ENCODE results near the gene CAMK2N2. TPM values are rescaled to one million over a fixed set of nuclear protein-coding genes. Genes with fewer than 3 reads are reported as not detected.

Gene CAMK2N2
- total and polyA plus RNA-seq, 9 of the 15 experiments (the other 6 are each of a cell fraction or from before 2014, with no cell fraction given), result 0.08 to 0.22 (median 0.11) TPM; not detected in 5

GRCh38 chr3:184298759-184299487 is 37.6 kb upstream of the CAMK2N2 start, which contains the start of gene PSMD2 (continued):
- TF ChIP-seq FOXP4 (CRISPR knock-in tag; IDR thresholded peaks at IDR 0.05; ENCODE audit: borderline replicate concordance), result no peak
- TF ChIP-seq CAMTA2 (CRISPR knock-in tag; conservative IDR thresholded peaks at IDR 0.05), result no peak
- no peak for TF ChIP-seq ZNF3 (CRISPR knock-in tag; IDR thresholded peaks at IDR 0.05)
- TF ChIP-seq MLX (CRISPR knock-in tag; conservative IDR thresholded peaks at IDR 0.05), result no peak
- TF ChIP-seq ZNF589 (CRISPR knock-in tag; IDR thresholded peaks at IDR 0.05; ENCODE audit: low read depth), result no peak
- TF ChIP-seq ZNF507 (tag; conservative IDR thresholded peaks at IDR 0.05), result no peak
- TF ChIP-seq GATAD2A (IDR thresholded peaks at IDR 0.05), result no peak
- TF ChIP-seq DMBX1 (CRISPR knock-in tag; IDR thresholded peaks at IDR 0.05; ENCODE audit: borderline replicate concordance), result no peak
- TF ChIP-seq MCM5 (IDR thresholded peaks at IDR 0.05; ENCODE audit: low read depth), result no peak
- TF ChIP-seq SP1 (CRISPR knock-in tag; IDR thresholded peaks at IDR 0.05), result no peak; the same call in 1 of the 2 replicates
- TF ChIP-seq EGR1 (conservative IDR thresholded peaks at IDR 0.05), result peak; percentile 59
- no peak for TF ChIP-seq ADNP (tag; IDR thresholded peaks at IDR 0.05)
- TF ChIP-seq CHD1 (IDR thresholded peaks at IDR 0.05; ENCODE audit: low read length), result no peak
- peak; percentile 85 for TF ChIP-seq RBBP5 (IDR thresholded peaks at IDR 0.05; ENCODE audit: borderline replicate concordance, insufficient read depth, low read length, poor library complexity, severe bottlenecking)
- no peak for TF ChIP-seq CBX1 (IDR thresholded peaks at IDR 0.05; ENCODE audit: low read depth)
- TF ChIP-seq GTF2E2 (tag; IDR thresholded peaks at IDR 0.05), result no peak
- peak; percentile 12; the same call in 1 of the 2 replicates for TF ChIP-seq CTBP1 (IDR thresholded peaks at IDR 0.05; ENCODE audit: borderline replicate concordance)
- TF ChIP-seq ZNF431 (CRISPR knock-in tag; IDR thresholded peaks at IDR 0.05), result no peak
- TF ChIP-seq, protein P1, sequence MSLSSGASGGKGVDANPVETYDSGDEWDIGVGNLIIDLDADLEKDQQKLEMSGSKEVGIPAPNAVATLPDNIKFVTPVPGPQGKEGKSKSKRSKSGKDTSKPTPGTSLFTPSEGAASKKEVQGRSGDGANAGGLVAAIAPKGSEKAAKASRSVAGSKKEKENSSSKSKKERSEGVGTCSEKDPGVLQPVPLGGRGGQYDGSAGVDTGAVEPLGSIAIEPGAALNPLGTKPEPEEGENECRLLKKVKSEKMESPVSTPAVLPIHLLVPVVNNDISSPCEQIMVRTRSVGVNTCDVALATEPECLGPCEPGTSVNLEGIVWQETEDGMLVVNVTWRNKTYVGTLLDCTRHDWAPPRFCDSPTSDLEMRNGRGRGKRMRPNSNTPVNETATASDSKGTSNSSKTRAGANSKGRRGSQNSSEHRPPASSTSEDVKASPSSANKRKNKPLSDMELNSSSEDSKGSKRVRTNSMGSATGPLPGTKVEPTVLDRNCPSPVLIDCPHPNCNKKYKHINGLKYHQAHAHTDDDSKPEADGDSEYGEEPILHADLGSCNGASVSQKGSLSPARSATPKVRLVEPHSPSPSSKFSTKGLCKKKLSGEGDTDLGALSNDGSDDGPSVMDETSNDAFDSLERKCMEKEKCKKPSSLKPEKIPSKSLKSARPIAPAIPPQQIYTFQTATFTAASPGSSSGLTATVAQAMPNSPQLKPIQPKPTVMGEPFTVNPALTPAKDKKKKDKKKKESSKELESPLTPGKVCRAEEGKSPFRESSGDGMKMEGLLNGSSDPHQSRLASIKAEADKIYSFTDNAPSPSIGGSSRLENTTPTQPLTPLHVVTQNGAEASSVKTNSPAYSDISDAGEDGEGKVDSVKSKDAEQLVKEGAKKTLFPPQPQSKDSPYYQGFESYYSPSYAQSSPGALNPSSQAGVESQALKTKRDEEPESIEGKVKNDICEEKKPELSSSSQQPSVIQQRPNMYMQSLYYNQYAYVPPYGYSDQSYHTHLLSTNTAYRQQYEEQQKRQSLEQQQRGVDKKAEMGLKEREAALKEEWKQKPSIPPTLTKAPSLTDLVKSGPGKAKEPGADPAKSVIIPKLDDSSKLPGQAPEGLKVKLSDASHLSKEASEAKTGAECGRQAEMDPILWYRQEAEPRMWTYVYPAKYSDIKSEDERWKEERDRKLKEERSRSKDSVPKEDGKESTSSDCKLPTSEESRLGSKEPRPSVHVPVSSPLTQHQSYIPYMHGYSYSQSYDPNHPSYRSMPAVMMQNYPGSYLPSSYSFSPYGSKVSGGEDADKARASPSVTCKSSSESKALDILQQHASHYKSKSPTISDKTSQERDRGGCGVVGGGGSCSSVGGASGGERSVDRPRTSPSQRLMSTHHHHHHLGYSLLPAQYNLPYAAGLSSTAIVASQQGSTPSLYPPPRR (CRISPR knock-in tag; IDR thresholded peaks at IDR 0.05; ENCODE audit: borderline replicate concordance), result no peak
- TF ChIP-seq, protein P2, sequence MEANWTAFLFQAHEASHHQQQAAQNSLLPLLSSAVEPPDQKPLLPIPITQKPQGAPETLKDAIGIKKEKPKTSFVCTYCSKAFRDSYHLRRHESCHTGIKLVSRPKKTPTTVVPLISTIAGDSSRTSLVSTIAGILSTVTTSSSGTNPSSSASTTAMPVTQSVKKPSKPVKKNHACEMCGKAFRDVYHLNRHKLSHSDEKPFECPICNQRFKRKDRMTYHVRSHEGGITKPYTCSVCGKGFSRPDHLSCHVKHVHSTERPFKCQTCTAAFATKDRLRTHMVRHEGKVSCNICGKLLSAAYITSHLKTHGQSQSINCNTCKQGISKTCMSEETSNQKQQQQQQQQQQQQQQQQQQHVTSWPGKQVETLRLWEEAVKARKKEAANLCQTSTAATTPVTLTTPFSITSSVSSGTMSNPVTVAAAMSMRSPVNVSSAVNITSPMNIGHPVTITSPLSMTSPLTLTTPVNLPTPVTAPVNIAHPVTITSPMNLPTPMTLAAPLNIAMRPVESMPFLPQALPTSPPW (CRISPR knock-in tag; IDR thresholded peaks at IDR 0.05), result peak; percentile 97

Data from K562 (cell line).